ENCODE data around the gene PLXNA2. TPM values are rescaled to one million over a fixed set of nuclear protein-coding genes. Genes with fewer than 3 reads are reported as not detected.
A peak's percentile ranks its signal among the peaks of the same experiment; 100 is the strongest.

Gene PLXNA2
- polyA plus RNA-seq, 1 donor from 2014 or later = 0.15 TPM

GRCh38 chr1:208252836-208253576, 8.8 kb upstream of the PLXNA2 start:
- peaks cover 23% of the 10 kb centered on the region for H3K27me3 Mint-ChIP-seq
- H3K27ac Mint-ChIP-seq = no peak overlapping the region
- no peaks in the 10 kb centered on the region for H3K9me3 Mint-ChIP-seq
- no peak overlapping the region for H3K4me3 Mint-ChIP-seq
- no peaks in the 10 kb centered on the region for H3K36me3 Mint-ChIP-seq
- H3K4me1 Mint-ChIP-seq = no peaks in the 10 kb centered on the region

GRCh38 chr1:208251911-208252835, 8.0 kb upstream of the PLXNA2 start:
- Mint-ChIP-seq H3K9me3 (no peaks in the 10 kb centered on the region), H3K4me1 (no peaks in the 10 kb centered on the region), H3K27ac (peak overlapping the region in 1 of 3 donors; percentile 63), H3K27me3 (peaks cover 20% of the 10 kb centered on the region), H3K36me3 (no peaks in the 10 kb centered on the region), H3K4me3 (peak overlapping the region in 1 of 4 donors; percentile 32)

- Mint-ChIP-seq H3K27me3 (peaks cover 14% of the 10 kb centered on the region), H3K27ac (peak overlapping the region in 1 of 3 donors; percentile 8), H3K9me3 (no peaks in the 10 kb centered on the region), H3K4me1 (no peaks in the 10 kb centered on the region), H3K36me3 (no peaks in the 10 kb centered on the region), H3K4me3 (peak overlapping the region in 1 of 4 donors; percentile 32)
Measured at GRCh38 chr1:208251015-208251414, 6.8 kb upstream of the PLXNA2 start.

- H3K4me1 Mint-ChIP-seq = no peaks in the 10 kb centered on the region
- H3K27ac Mint-ChIP-seq = peak overlapping the region in 2 of 3 donors; percentile 8 to 10
- H3K27me3 Mint-ChIP-seq = peaks cover 14% of the 10 kb centered on the region
- no peaks in the 10 kb centered on the region for H3K9me3 Mint-ChIP-seq
- no peaks in the 10 kb centered on the region for H3K36me3 Mint-ChIP-seq
- no peak overlapping the region for H3K4me3 Mint-ChIP-seq
Measured at GRCh38 chr1:208250613-208251012, 6.4 kb upstream of the PLXNA2 start.

DNA sequence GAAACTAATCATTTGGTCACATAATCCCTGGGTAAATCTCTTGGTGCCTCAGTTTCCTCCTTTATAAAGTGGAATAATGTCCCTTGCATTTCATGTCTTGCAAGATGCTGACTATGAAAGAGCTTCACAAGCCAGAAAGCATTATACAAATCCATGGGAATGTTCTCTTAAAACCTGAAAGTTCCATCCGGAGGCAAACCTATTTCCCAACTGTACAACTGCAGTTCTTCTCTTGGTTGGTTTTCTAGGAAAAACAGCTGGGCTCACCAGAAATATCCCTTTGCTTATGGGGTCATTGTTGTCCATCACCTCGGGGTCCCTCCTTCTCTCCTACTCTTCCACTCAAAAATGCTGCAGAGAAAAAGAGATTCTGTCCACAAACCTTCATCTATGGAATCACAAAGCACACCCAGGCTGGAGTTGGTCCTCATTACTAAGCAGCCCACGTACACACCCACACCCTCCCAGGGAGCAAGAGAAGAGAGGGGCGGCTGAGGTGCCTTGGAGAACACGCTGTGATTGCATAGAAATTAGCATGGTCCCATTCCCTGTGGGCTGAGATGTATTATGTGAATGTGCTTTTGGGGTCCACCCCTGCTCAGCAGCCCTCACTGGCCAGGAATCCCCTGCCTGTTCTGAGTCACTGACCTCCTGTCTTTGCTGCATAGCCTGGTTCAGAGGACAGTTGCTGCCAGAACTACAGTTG, 5.0 kb upstream of the PLXNA2 start:
- Mint-ChIP-seq H3K4me3 (peak overlapping the region in 1 of 4 donors; percentile 24), H3K9me3 (no peaks in the 10 kb centered on the region), H3K27ac (no peak overlapping the region), H3K4me1 (peaks cover 3 to 7% (median 6%) of the 10 kb centered on the region in 3 donors), H3K27me3 (peaks cover 20% of the 10 kb centered on the region), H3K36me3 (no peaks in the 10 kb centered on the region)

DNA sequence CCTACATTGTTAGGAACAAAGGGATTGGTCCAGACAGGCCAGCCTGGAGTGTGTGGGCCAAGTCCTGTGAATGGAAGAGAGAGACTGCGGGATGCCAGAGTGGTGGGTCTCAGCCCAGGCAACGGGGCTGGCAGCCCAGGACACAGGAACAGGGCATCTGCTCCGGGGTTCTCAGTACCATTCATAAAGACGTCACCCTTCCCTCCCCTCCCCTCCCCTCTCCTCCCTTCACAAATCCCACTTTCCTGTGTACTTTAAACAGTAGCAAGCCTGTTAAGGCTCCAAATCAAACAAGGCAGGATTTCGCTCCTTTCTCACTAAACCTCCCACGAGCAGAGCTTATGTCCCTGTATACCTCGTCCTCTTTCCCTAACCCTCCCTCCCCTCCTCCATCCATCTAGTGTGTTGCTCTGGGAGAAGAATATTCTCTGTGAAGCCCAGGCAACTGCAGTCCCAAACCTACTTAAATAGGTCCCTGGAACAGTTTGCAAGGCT, 4.2 kb upstream of the PLXNA2 start:
- H3K9me3 Mint-ChIP-seq = no peaks in the 10 kb centered on the region

DNA sequence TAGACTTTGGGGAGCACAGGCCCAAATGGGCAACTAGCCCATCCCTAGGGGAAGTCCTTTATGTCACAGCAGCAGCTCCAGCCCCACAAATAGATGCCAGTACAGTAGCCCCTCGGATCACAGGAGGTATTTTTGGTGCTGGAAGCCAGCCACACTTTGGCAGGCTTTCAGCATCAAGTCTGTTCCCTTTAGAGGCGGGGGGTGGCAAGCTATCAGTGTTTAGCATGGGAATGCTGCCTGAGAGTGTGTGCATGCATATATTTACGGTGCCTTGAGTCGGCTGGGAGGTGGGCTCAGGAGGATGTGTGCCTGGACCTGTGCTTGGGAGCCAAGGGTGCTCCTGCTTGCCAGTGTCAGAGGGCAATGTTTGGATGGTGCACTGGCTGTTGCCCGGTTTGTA, 3.5 kb upstream of the PLXNA2 start:
- no peaks in the 10 kb centered on the region for H3K9me3 Mint-ChIP-seq
- peaks cover 3 to 7% (median 6%) of the 10 kb centered on the region in 3 donors for H3K4me1 Mint-ChIP-seq
- no peak overlapping the region for H3K4me3 Mint-ChIP-seq
- peak overlapping the region in 1 of 3 donors; percentile 48 for H3K27ac Mint-ChIP-seq
- peaks cover 17% of the 10 kb centered on the region for H3K27me3 Mint-ChIP-seq
- no peaks in the 10 kb centered on the region for H3K36me3 Mint-ChIP-seq

More for the DNA sequence above, 4.2 kb upstream of the PLXNA2 start:
- no peak overlapping the region for H3K4me3 Mint-ChIP-seq
- peaks cover 20% of the 10 kb centered on the region for H3K27me3 Mint-ChIP-seq
- peak overlapping the region in 1 of 3 donors; percentile 48 for H3K27ac Mint-ChIP-seq
- no peaks in the 10 kb centered on the region for H3K36me3 Mint-ChIP-seq
- H3K4me1 Mint-ChIP-seq = peaks cover 3 to 7% (median 6%) of the 10 kb centered on the region in 3 donors

DNA sequence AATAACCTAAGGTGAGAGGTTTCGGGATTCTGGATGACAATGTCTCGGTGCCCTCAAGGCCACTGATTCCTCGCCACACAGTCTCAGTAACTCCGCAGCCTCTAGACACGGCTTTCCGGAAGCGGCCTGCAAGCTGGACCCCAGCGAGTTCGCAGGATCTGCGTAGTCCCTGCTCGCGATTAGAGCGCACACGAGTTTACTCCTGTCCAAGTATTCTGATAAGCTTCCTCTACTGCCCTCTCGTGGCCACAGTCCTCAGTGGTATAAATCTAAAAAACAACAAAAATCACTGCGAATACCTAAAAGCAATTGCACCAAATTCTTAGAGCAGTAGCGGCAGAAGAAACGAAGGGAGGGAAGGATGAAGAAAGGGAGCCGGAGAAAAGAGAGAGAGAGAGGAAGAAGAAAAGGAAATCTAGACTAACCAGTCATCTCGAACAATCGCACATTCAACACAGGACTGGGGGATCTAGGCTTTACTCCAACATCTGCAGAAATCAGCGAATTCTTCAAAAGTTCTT, 1.1 kb upstream of the PLXNA2 start:
- H3K4me1 Mint-ChIP-seq = peaks cover 3 to 7% (median 6%) of the 10 kb centered on the region in 3 donors
- H3K27me3 Mint-ChIP-seq = peaks cover 14% of the 10 kb centered on the region
- no peaks in the 10 kb centered on the region for H3K9me3 Mint-ChIP-seq
- H3K36me3 Mint-ChIP-seq = no peaks in the 10 kb centered on the region
- H3K27ac Mint-ChIP-seq = peak overlapping the region; percentile 5 to 85 (median 78)
- peak overlapping the region; percentile 80 to 95 (median 90) for H3K4me3 Mint-ChIP-seq

GRCh38 chr1:208243527-208243966, 637 bp downstream of the PLXNA2 start:
- Mint-ChIP-seq H3K9me3 (no peaks in the 10 kb centered on the region), H3K4me1 (peaks cover 3 to 7% (median 6%) of the 10 kb centered on the region in 3 donors), H3K27ac (no peak overlapping the region)

GRCh38 chr1:208242941-208243526, 1.1 kb downstream of the PLXNA2 start:
- Mint-ChIP-seq H3K36me3 (no peaks in the 10 kb centered on the region), H3K9me3 (no peaks in the 10 kb centered on the region), H3K4me3 (peak overlapping the region; percentile 59 to 83 (median 76)), H3K4me1 (peaks cover 3 to 7% (median 6%) of the 10 kb centered on the region in 3 donors), H3K27me3 (peaks cover 16% of the 10 kb centered on the region), H3K27ac (no peak overlapping the region)

More at GRCh38 chr1:208243527-208243966, 637 bp downstream of the PLXNA2 start:
- Mint-ChIP-seq H3K36me3 (no peaks in the 10 kb centered on the region), H3K4me3 (peak overlapping the region; percentile 80 to 95 (median 90)), H3K27me3 (peaks cover 16% of the 10 kb centered on the region)

GRCh38 chr1:208242146-208242545, 2.0 kb downstream of the PLXNA2 start:
- H3K4me1 Mint-ChIP-seq = peaks cover 3 to 10% (median 7%) of the 10 kb centered on the region in 3 donors
- no peak overlapping the region for H3K27ac Mint-ChIP-seq
- peaks cover 16% of the 10 kb centered on the region for H3K27me3 Mint-ChIP-seq
- H3K9me3 Mint-ChIP-seq = no peaks in the 10 kb centered on the region
- no peaks in the 10 kb centered on the region for H3K36me3 Mint-ChIP-seq
- peak overlapping the region in 3 of 4 donors; percentile 59 to 80 (median 72) for H3K4me3 Mint-ChIP-seq

DNA sequence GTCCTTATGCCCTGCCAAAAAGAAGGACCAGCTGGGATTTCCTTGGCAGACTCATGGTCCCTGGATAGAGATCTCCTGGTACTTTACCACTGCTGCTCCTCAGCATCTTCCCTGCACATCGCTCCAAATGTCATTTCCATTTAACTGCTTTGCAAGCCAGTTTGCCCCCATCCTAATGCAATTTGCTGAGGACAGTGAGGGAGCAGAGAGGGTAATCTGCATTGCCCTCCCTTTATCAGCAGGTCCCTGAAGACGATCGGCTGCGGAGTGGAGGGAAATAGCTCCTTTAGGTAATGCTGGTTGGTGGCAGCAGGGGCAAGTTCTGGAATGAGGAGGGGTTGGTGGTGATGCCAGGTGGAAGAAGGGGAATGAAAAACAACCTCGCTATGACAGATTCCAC, 2.7 kb downstream of the PLXNA2 start:
- Mint-ChIP-seq H3K36me3 (no peaks in the 10 kb centered on the region), H3K27ac (no peak overlapping the region), H3K27me3 (peaks cover 18% of the 10 kb centered on the region), H3K4me3 (peak overlapping the region in 1 of 4 donors; percentile 59), H3K9me3 (no peaks in the 10 kb centered on the region), H3K4me1 (peaks cover 6 to 10% (median 7%) of the 10 kb centered on the region in 3 donors)

DNA sequence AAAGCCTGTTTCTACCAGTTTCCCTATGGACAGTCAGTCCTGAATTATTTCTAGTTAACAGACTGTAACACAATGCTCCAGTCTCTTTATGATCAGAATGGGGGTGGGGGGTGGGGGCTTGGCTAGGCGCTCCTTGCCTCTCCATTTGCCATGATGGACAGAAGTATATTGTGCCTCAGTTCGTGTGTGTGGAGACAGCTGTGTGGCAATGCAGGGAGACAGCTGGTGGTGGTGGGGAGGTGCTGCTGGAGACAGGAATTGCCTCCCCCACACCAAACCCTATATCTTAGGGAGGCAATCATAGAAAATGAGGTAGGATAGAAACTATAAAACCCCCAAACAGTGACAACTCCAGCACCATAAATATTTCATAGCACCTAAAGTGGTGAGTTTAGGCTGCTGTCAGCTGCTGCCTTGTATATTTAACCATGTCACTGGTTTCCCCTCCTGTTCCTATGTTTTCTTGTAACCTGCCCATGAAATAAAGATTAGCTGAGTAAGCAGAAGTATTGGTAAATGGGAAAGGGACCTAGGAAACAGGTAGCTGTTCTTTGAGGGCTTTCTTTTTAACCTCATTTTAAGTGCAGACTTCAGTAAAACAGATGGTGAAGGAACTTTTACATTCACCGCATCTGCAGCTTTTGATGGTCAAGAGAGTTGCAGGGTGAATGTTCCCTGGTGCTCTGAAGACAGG, 3.4 kb downstream of the PLXNA2 start:
- Mint-ChIP-seq H3K9me3 (no peaks in the 10 kb centered on the region), H3K36me3 (no peaks in the 10 kb centered on the region), H3K27ac (no peak overlapping the region), H3K27me3 (peaks cover 18% of the 10 kb centered on the region), H3K4me3 (no peak overlapping the region), H3K4me1 (peaks cover 7 to 14% (median 9%) of the 10 kb centered on the region in 3 donors)

Data from IgD-negative memory B cell (primary cell).